DND-41 (cell line): ENCODE measurements around the gene POLD1.
"Not testable (repeated sequence)": the region's sequence is repeated elsewhere in the genome, so short reads cannot be mapped to it uniquely, and the experiment has no call there.

Experiments
- ATAC-seq: fragments of 200-7000 bp; cut with Tn5 transposase; 3 replicates; pipeline ENCODE4 v1.9.1; 2021; ENCODE audit warnings: low read depth; ENCODE audit not compliant: insufficient read depth
- DNase-seq: peaks from one replicate; pipeline ENCODE4 v3.0.0-alpha.2; 2020
- H2AFZ ChIP-seq: 2 replicates; pipeline ENCODE4 v1.6.0; 2012; ENCODE audit warnings: low read depth, low read length
- H3K27ac ChIP-seq: 2 replicates; pipeline ENCODE4 v1.5.1; 2012; ENCODE audit warnings: low read length, inconsistent platforms
- H3K27me3 ChIP-seq: fragments of 200-600 bp; sonication (generic); 2 replicates; pipeline ENCODE4 v1.6.0; 2012; ENCODE audit warnings: low read length, mild to moderate bottlenecking, inconsistent platforms; ENCODE audit not compliant: insufficient read depth, poor library complexity
- H3K36me3 ChIP-seq: 2 replicates; pipeline ENCODE4 v1.5.1; 2012; ENCODE audit warnings: low read length, inconsistent platforms; ENCODE audit not compliant: insufficient read depth
- H3K4me1 ChIP-seq: 2 replicates; pipeline ENCODE4 v1.5.1; 2012; ENCODE audit warnings: mild to moderate bottlenecking, low read length; ENCODE audit not compliant: insufficient read depth
- H3K4me2 ChIP-seq: 2 replicates; pipeline ENCODE4 v1.6.0; 2012; ENCODE audit warnings: mild to moderate bottlenecking, moderate library complexity, low read length, inconsistent platforms; ENCODE audit not compliant: insufficient read depth
- H3K4me3 ChIP-seq, 2 experiments: fragments of 200-600 bp in 1 of 2; shearing (Covaris generic) in 1 of 2; 2 replicates each; pipeline ENCODE4 v1.5.1; 2012 to 2016; ENCODE audit warnings: inconsistent platforms in 2 of 2, low read length in 2 of 2, mild to moderate bottlenecking in 2 of 2, low read depth in 1 of 2, moderate library complexity in 1 of 2
- H3K79me2 ChIP-seq: 2 replicates; pipeline ENCODE4 v1.6.0; 2012; ENCODE audit warnings: low read length, inconsistent platforms; ENCODE audit not compliant: insufficient read depth
- H3K9ac ChIP-seq: 2 replicates; pipeline ENCODE4 v1.6.0; 2012; ENCODE audit warnings: low read depth, mild to moderate bottlenecking, inconsistent platforms, low read length, moderate library complexity
- H3K9me3 ChIP-seq: 2 replicates; pipeline ENCODE4 v1.5.1; 2012; ENCODE audit warnings: low read length, moderate library complexity, mild to moderate bottlenecking, inconsistent platforms; ENCODE audit not compliant: insufficient read depth, severe bottlenecking
- H4K20me1 ChIP-seq: 2 replicates; pipeline ENCODE4 v1.6.0; 2012; ENCODE audit warnings: low read length; ENCODE audit not compliant: insufficient read depth
- CTCF ChIP-seq: IDR thresholded peaks from 2 replicates; pipeline ENCODE4 v1.5.1; 2012; ENCODE audit warnings: borderline replicate concordance, low read length, moderate library complexity, mild to moderate bottlenecking; ENCODE audit not compliant: poor library complexity, severe bottlenecking; ENCODE audit errors: extremely low read depth
- EZH2 ChIP-seq: IDR thresholded peaks from 3 replicates; pipeline ENCODE4 v1.6.1; 2012; ENCODE audit warnings: borderline replicate concordance, low read depth, mild to moderate bottlenecking, moderate library complexity, low read length, inconsistent platforms; ENCODE audit not compliant: severe bottlenecking

The POLD1 gene

GRCh38 chr19:50387176-50387867 lies 3.2 kb downstream of the POLD1 start:
- DNase-seq (no peak), ATAC-seq (no peak)
- TF ChIP-seq EZH2 = no peak
- no peak for TF ChIP-seq CTCF
- Histone ChIP-seq H3K79me2 (peaks cover 74% of the 10 kb centered on the region), H2AFZ (no peak overlapping the region), H3K27ac (no peak overlapping the region), H3K9me3 (no peaks in the 10 kb centered on the region), H3K36me3 (peaks cover 52% of the 10 kb centered on the region), H4K20me1 (peaks cover 46% of the 10 kb centered on the region), H3K9ac (no peak overlapping the region), H3K4me2 (no peak overlapping the region), H3K4me3 (no peak overlapping the region), H3K27me3 (no peaks in the 10 kb centered on the region), H3K4me1 (peaks cover 32% of the 10 kb centered on the region)

- Histone ChIP-seq H2AFZ (no peak overlapping the region), H3K9ac (no peak overlapping the region), H3K4me2 (no peak overlapping the region), H3K4me3 (no peak overlapping the region), H3K9me3 (no peaks in the 10 kb centered on the region), H3K27me3 (no peaks in the 10 kb centered on the region), H3K27ac (no peak overlapping the region), H3K79me2 (peaks cover 79% of the 10 kb centered on the region), H3K36me3 (peaks cover 53% of the 10 kb centered on the region), H3K4me1 (peaks cover 32% of the 10 kb centered on the region), H4K20me1 (peaks cover 51% of the 10 kb centered on the region)
- DNase-seq (no peak), ATAC-seq (no peak)
- TF ChIP-seq CTCF = no peak
- no peak for TF ChIP-seq EZH2
Observed at GRCh38 chr19:50387868-50388245, 3.7 kb downstream of the POLD1 start.

DNA sequence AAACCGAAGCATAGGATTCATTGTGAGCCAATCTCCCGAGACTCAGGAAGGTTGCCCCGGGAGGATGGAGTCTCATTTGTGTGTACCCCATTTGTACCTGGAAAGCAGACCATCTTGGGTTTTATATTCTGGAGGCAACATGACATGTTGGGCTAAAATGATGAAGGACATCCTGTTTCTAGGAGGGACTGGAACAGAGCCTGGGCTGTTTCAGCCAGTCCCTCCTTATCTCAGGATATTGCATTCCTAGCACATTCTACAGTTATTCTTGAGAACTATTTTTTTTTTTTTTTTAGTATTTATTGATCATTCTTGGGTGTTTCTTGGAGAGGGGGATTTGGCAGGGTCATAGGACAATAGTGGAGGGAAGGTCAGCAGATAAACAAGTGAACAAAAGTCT lies 6.1 kb downstream of the POLD1 start:
- H2AFZ ChIP-seq, H3K4me2 ChIP-seq, H3K9me3 ChIP-seq, H3K27ac ChIP-seq, H3K4me3 ChIP-seq, ATAC-seq, H3K27me3 ChIP-seq, H3K9ac ChIP-seq, DNase-seq: not testable (repeated sequence)
- Histone ChIP-seq H3K79me2 (peaks cover 88% of the 10 kb centered on the region), H4K20me1 (peaks cover 55% of the 10 kb centered on the region), H3K36me3 (peaks cover 68% of the 10 kb centered on the region), H3K4me1 (peaks cover 18% of the 10 kb centered on the region)

DNA sequence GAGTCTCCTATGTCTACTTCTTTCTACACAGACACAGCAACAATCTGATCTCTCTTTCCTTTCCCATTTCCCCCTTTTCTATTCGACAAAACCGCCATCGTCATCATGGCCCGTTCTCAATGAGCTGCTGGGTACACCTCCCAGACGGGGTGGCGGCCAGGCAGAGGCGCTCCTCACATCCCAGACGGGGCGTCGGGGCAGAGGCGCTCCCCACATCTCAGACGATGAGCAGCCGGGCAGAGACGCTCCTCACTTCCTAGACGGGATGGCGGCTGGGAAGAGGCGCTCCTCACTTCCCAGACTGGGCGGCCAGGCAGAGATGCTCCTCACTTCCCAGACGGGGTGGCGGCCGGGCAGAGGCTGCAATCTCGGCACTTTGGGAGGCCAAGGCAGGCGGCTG lies 6.8 kb downstream of the POLD1 start:
- H3K4me1 ChIP-seq = peaks cover 11% of the 10 kb centered on the region
- H3K79me2 ChIP-seq = peaks cover 88% of the 10 kb centered on the region
- not testable (repeated sequence) for ATAC-seq, DNase-seq, H3K9me3 ChIP-seq, H3K9ac ChIP-seq, H3K27me3 ChIP-seq, H3K4me3 ChIP-seq, H3K27ac ChIP-seq, H2AFZ ChIP-seq, H3K4me2 ChIP-seq
- H3K36me3 ChIP-seq = peaks cover 64% of the 10 kb centered on the region
- H4K20me1 ChIP-seq = peaks cover 50% of the 10 kb centered on the region
